Measurements from ENCODE around the gene CC2D2A.

Gene CC2D2A

DNA sequence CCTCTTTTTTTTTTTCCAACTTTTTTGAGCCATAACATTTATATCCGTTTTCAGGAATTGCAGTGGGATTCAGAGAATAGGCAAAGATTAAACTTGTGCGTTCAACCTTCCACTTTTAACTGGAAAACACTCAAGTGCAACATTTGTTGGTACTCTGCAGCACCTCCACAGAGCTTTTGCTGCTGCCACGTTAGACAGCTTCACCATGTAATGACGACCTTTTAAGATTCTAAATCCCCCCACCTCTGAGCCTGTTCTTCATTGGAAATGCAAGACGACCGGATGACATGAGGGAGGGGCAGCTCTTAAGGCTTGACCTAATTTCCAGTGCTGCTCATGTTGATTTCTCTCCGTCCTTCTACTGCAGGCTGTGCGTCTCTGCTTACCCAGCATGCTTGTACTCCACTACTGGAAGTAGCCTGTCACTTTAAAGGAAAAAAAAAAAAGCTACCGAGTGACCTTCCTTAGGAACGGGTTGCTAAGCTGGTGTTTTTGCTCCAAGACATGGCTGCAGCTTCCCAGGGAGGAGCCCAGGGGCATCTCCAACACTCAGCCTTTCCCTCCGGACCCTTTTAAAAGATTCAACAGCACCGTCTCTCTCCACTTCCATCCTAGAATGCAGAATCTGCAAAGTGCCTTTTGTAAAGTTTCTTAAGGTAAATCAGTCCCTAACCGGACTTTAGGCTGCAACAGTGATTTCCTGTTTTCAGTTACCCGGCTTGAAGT lies at the start of gene CC2D2A:
CC2D2A (plus strand) TSS at position 481 of the 726 bp plus-strand sequence. CDS start 6,051 bp downstream, outside the sequence.
- no peak for DNase-seq (ENCODE audit: low read depth)

DNA sequence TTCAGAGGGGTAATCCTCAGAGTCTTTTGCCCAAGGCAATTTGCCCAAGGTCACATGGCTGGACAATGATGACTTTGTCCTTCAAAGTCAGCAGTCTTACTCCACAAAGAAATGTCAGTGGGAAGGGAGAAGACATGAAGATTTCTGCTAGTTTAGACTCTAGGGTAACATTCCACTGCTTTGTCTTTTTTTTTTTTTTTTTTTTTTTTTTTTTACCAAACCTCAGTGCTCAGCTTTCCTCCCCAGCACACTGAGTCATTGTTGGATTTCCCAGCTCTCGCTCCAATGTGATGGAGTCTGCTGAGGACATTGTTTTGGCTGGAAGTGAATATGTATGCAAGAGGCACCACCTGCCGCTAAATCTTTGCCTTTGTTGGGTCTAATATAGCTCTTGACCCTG lies 49.0 kb upstream of the CC2D2A start:
- peak; percentile 31 for DNase-seq (ENCODE audit: low read depth)

- no peak for DNase-seq (ENCODE audit: low read depth)
These were observed 46.4 kb upstream of the CC2D2A start for GRCh38 chr4:15423285-15423711.

GRCh38 chr4:15425520-15425919 lies 44.2 kb upstream of the CC2D2A start:
- no peak for DNase-seq (ENCODE audit: low read depth)

- no peak for DNase-seq (ENCODE audit: low read depth)
These were observed 42.5 kb upstream of the CC2D2A start for GRCh38 chr4:15427161-15427560.

DNA sequence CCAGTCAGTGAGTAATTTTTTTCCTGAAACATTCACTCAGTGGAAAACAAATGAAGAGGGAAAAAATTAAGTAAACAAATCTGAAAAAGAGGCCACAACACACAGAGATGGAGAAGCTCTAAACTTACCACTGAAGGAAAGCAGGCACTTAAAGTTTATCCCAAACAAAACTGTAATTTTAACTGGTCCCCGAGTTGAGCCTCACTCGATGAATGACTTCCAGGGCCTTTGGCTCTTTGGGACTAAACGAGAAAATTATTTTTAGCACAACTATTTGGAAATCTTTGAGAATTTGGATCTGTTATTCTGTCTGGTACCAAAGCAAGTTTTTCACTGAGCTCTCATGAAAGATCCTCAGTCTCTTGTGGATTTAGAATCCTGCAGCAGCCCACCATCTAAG lies 42.0 kb upstream of the CC2D2A start, which contains the start of gene C1QTNF7:
C1QTNF7 (plus strand) TSS at position 333 of the 400 bp plus-strand sequence. CDS start 7,711 bp downstream, outside the sequence.
- no peak for DNase-seq (ENCODE audit: low read depth)

- DNase-seq (ENCODE audit: low read depth): no peak
These were observed 41.1 kb upstream of the CC2D2A start for GRCh38 chr4:15428611-15429010.

GRCh38 chr4:15434091-15434490 lies 35.6 kb upstream of the CC2D2A start:
- DNase-seq (ENCODE audit: low read depth): no peak

- no peak for DNase-seq (ENCODE audit: low read depth)
These were observed 35.0 kb upstream of the CC2D2A start for GRCh38 chr4:15434676-15435075.

- DNase-seq (ENCODE audit: low read depth): no peak
These were observed 33.2 kb upstream of the CC2D2A start for GRCh38 chr4:15436513-15436912.

GRCh38 chr4:15438939-15439524 lies 30.6 kb upstream of the CC2D2A start:
- DNase-seq (ENCODE audit: low read depth): no peak

- no peak for DNase-seq (ENCODE audit: low read depth)
These were observed 26.1 kb upstream of the CC2D2A start for GRCh38 chr4:15443371-15444160.

- DNase-seq (ENCODE audit: low read depth): no peak
These were observed 25.4 kb upstream of the CC2D2A start for GRCh38 chr4:15444276-15444675.

GRCh38 chr4:15444879-15445547 lies 24.7 kb upstream of the CC2D2A start:
- DNase-seq (ENCODE audit: low read depth): no peak

GRCh38 chr4:15451181-15451865 lies 18.4 kb upstream of the CC2D2A start:
- DNase-seq (ENCODE audit: low read depth): no peak

- peak; percentile 67 for DNase-seq (ENCODE audit: low read depth)
These were observed 17.6 kb upstream of the CC2D2A start for GRCh38 chr4:15451866-15452765.

DNA sequence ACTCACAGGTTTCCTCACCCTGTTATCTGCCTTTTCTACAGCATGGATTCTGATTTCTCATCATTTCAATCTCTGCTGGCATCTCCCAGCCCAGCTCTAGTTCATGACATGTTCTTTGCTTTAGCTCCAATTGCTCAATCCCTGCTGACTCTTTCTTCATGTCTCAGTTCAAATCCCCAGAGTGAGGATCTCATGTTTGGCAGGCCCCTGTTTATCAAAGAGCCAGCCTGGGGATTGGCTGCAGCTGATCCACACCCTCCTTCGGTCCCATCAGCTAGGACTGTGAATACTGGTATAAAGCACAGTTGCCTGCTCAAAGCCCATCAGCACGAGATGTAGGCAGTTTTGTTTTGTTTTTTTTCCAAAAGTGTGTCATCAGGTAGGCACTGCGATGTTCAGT lies 14.4 kb upstream of the CC2D2A start:
- peak; percentile 57 for DNase-seq (ENCODE audit: low read depth)

DNA sequence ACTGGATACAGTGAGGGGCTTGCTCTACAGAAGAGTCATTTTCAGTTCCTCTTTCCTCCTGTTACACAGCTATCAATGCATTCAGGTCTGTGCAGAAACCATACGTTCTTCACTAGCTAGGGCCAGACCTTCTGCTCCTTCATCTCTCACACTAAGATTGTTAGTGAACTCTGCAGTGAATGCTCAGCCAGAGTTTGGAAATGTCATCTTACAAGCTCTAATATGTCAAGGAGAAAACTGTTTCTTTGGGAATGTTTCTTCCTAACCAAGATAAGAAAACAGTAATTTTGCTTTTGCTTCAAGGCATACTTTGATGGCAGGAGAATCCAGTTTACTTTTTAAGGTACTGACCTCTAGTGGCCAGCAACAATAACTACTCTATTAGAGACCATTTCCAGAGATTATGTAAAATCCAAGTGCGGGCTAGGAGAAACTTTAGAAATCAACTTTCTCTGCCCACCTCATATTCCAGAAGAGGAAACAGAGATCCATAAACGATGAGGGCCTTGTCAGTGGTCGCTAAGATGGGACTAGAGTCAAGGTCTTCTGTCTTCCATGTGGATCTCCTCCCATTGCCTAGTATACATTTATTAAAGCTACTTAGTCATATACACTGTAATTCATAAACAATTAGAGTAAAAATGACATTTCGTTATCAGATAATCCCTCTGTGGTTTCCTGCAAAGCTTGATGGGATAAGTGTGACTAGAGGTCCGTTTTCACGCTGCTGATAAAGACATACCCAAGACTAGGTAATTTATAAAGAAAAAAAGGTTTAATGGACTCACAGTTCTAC lies 12.1 kb upstream of the CC2D2A start:
- no peak for DNase-seq (ENCODE audit: low read depth)

DNA sequence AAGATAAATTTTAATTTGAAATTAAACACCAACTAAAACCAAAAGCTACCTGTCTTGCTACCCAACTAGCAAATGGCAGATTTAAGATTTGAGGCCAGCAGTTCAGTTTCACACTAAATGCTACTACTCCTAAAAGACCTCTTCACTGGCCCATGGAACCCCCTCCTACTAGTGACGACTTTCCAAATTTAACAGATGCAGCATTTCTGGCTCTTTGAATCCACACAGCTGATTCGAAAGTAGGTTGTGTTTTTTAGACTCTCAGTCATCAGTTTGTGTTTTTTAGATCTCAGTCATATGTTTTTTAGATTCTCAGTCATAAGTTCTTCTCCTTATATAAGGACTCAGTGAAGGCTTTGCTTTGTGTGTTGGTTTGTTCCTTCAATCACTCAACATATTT lies 11.1 kb upstream of the CC2D2A start:
- no peak for DNase-seq (ENCODE audit: low read depth)

- no peak for DNase-seq (ENCODE audit: low read depth)
These were observed 10.0 kb upstream of the CC2D2A start for GRCh38 chr4:15459706-15460105.

Data from GM04504 (cell line).